ENCODE measurements around the gene PLXNB2.
"Not testable (repeated sequence)": the region's sequence is repeated elsewhere in the genome, so short reads cannot be mapped to it uniquely, and the experiment has no call there.

The PLXNB2 gene

DNA sequence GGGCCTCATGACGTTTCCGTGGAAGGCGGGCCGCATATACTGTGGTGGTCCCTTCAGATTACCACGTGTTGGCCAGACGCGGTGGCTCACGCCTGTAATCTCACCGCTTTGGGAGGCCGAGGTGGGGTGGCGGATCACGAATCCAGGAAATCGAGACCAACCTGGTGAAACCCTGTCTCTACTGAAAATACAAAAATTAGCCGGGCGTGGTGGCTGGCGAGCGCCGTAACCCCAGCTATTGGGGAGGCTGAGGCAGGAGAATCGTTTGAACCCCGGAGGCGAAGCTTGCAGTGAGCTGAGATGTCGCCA, 20.2 kb upstream of the PLXNB2 start:
- no peak for DNase-seq (ENCODE audit: low read depth)

GRCh38 chr22:50326956-50327710, 19.7 kb upstream of the PLXNB2 start, which contains the start of gene DENND6B:
DENND6B (minus strand) TSS chr22:50327012; CDS start chr22:50326988, 24 bp downstream.
- H3K4me3 ChIP-seq (ENCODE audit: low read depth, low read length), result peak within 1 kb of the TSS; percentile 64
- no peak for DNase-seq (ENCODE audit: low read depth)

More for the DNA sequence above, 20.2 kb upstream of the PLXNB2 start:
- H3K4me3 ChIP-seq (ENCODE audit: low read depth, low read length), result peak overlapping the region; percentile 64

- no peak for DNase-seq (ENCODE audit: low read depth)
Observed at GRCh38 chr22:50326225-50326955, 18.9 kb upstream of the PLXNB2 start.

DNA sequence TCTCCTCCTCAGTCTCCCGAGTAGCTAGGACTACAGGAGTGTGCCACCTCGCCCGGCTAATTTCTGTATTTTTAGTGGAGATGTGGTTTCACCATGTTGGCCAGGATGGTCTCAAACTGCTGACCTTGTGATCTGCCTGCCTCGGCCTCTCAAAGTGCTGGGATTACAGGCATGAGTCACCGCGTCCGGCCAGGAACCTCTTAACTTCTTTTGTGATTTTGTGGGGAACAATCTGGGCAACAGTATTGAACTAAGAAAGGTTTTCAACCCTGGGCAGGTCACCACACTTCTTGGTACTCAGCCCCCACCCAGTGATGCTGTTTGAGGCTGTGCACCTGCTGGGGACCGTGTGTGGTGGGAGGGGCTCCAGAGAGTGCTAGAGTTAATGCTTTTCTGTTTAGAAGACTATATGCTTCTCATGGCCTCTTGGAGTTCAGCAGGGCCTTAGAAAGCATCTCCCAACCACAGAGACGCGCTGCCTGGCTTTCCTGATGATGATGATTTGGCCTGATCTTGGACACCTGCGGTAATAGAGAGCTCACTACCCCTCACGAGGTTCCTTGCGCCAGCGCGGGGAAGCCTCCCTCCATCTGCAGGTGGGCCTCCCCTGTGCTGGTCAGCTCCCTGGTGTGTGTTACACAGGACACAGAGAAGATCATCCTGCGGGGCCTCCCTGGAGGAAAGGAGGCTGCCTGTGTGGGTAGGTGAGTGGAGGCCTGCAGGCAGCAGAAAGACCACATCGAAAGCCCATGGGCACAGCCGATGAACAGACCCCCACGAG, 18.2 kb upstream of the PLXNB2 start:
- peak overlapping the region; percentile 62 for H3K4me3 ChIP-seq (ENCODE audit: low read depth, low read length)
- no peak for DNase-seq (ENCODE audit: low read depth)

More at GRCh38 chr22:50326225-50326955, 18.9 kb upstream of the PLXNB2 start:
- H3K4me3 ChIP-seq (ENCODE audit: low read depth, low read length), result peak overlapping the region; percentile 62

- H3K4me3 ChIP-seq (ENCODE audit: low read depth, low read length), result no peak overlapping the region
- DNase-seq (ENCODE audit: low read depth), result no peak
Observed at GRCh38 chr22:50323900-50324299, 16.5 kb upstream of the PLXNB2 start.

GRCh38 chr22:50322382-50323104, 15.1 kb upstream of the PLXNB2 start:
- DNase-seq (ENCODE audit: low read depth); H3K4me3 ChIP-seq (ENCODE audit: low read depth, low read length): not testable (repeated sequence)

- H3K4me3 ChIP-seq (ENCODE audit: low read depth, low read length), result no peak overlapping the region
- no peak for DNase-seq (ENCODE audit: low read depth)
Observed at GRCh38 chr22:50320671-50321325, 13.4 kb upstream of the PLXNB2 start.

- no peak overlapping the region for H3K4me3 ChIP-seq (ENCODE audit: low read depth, low read length)
- DNase-seq (ENCODE audit: low read depth), result no peak
Observed at GRCh38 chr22:50320116-50320515, 12.7 kb upstream of the PLXNB2 start.

- DNase-seq (ENCODE audit: low read depth), result no peak
- H3K4me3 ChIP-seq (ENCODE audit: low read depth, low read length), result no peak overlapping the region
Observed at GRCh38 chr22:50319503-50319951, 12.1 kb upstream of the PLXNB2 start.

DNA sequence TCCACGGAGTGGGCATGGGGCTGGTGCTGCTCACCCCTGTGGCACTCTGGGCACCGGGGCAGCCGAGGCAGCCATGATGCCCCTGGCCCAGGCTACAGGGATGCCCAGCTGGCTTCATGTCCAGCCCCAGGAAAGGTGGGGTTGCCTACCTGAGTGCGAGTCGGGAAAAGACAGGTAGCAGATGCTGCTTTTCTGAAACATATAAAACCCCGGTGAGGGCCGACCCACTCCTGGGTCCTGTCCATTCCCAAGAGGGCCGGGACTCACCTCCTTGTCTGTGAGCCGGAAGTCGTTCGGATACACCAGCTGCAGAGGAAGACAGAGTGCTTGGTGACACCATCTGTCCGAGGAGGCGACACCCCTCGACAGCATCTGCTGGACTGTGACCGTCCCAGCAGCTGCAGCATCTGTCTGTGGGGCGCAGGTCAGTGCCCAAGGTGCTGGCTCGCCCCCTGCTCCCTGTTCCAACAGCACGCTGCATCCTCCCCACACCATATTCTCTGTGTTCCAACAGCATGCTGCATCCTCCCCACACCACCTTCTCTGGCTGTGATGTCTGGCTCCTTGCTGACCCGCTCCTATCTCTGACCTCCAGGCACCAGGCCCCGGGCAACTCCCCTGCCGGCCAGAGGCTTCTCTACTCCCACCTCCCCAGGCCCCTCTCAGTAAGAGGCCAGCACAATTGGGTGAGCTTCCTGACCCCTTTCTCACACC, 11.4 kb upstream of the PLXNB2 start:
- DNase-seq (ENCODE audit: low read depth), result no peak

GRCh38 chr22:50318356-50318697, 10.9 kb upstream of the PLXNB2 start:
- no peak for DNase-seq (ENCODE audit: low read depth)
- no peak overlapping the region for H3K4me3 ChIP-seq (ENCODE audit: low read depth, low read length)

More for the DNA sequence above, 11.4 kb upstream of the PLXNB2 start:
- no peak overlapping the region for H3K4me3 ChIP-seq (ENCODE audit: low read depth, low read length)

DNA sequence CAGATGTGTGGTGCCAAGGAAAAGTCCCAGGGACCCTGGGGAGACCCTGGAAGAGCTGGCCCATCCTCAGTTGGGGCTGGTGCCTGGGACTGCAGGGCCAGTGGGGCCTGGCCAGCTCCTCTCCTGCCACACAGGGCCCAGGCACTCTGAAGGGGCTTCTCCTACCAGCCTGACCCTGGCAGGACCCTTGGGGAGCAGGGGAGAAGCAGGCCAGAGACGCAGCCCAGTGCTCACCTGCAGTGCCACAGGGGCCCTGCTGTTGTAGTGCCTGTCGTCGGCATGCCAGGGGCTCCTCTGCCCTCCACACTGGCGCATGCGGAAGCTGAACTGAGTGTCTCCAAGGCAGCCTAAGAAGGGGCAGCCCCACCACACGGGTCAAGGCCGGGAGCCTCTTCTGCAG, 10.2 kb upstream of the PLXNB2 start:
- no peak for DNase-seq (ENCODE audit: low read depth)
- no peak overlapping the region for H3K4me3 ChIP-seq (ENCODE audit: low read depth, low read length)

DNA sequence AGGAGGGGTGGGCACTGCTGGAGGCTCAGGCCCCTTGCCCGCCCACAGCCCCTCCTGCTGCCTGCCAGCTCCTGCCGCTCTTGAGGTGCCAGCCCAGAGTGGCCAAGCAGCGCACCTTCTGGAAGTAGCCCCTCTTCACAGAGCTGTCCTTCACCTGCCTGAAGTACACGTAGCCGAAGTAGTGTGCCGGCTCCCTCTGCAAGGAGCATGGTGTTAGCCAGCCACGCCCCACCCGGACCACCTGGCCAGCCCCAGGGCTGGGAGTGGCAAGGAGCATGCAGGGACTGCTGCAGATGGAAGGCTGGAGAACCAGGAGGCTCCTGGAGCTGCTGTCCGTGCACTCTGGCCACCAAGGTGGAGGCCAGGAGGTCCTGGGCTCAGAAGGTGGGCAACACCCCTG, 9.7 kb upstream of the PLXNB2 start:
- no peak for DNase-seq (ENCODE audit: low read depth)
- no peak overlapping the region for H3K4me3 ChIP-seq (ENCODE audit: low read depth, low read length)

DNA sequence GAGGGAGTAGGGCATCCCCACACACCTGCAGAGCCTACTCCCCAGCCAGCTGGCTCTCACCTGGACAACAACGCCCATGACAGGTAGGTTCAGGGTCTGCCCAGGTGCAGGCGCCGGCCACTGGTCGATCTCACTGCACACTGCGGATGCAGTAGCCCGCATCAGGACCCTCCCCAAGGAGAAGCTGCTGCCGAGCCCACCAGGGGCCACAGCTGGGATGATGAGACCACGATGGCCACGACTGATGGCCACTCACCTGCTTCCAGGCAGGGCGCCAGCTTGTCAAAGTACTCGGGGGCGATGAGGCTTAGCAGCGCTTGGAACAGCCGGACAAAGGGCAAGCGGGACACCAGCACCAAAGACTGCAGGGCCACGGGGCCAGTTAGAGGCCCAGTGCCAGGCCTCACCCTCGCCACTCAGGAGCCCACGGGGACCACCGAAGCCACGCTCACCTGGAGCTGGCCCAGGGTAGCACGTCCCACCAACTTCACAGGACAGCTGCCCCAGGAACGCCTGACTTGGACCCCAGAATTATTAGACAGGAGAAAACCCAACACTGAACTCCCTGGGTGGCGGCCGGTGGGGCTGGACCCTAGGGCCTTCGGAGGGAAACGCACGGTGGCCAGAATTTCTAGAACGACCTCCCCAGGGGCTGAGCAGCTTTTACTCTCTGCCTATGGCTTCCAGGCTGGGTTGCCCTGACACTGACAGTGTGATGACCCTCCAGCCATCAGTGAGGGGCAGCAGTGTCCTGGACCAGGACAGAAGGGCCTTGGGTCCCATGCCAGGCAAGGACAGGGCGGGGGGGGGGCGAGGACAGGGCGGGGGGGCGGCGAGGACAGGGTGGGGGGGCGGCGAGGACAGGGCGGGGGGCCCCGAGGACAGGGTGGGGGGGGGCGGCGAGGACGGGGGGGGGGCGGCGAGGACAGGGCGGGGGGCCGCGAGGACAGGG, 8.9 kb upstream of the PLXNB2 start:
- DNase-seq (ENCODE audit: low read depth), result no peak
- H3K4me3 ChIP-seq (ENCODE audit: low read depth, low read length), result no peak overlapping the region

- no peak for DNase-seq (ENCODE audit: low read depth)
- H3K4me3 ChIP-seq (ENCODE audit: low read depth, low read length), result no peak overlapping the region
Observed at GRCh38 chr22:50315289-50316113, 8.1 kb upstream of the PLXNB2 start.

GRCh38 chr22:50314455-50315288, 7.2 kb upstream of the PLXNB2 start:
- no peak for DNase-seq (ENCODE audit: low read depth)
- no peak overlapping the region for H3K4me3 ChIP-seq (ENCODE audit: low read depth, low read length)

All from skeletal muscle cell (primary cell).